BJ (cell line): ENCODE data around the gene TNIK. TPM values are rescaled to one million over a fixed set of nuclear protein-coding genes. Genes with fewer than 3 reads are reported as not detected.
A peak's percentile ranks its signal among the peaks of the same experiment; 100 is the strongest.
"Not testable (repeated sequence)": the region's sequence is repeated elsewhere in the genome, so short reads cannot be mapped to it uniquely, and the experiment has no call there.

Experiments
- CTCF ChIA-PET: fragments of 350-600 bp; formaldehyde crosslinking; extraction: SDS; loops from one replicate; lab custom pipeline; 2021; ENCODE audit warnings: antibody characterized with exemption, inconsistent platforms; lab: Yijun Ruan, JAX
- POLR2A ChIA-PET: fragments of 300-600 bp; sonication (Branson Sonifier 250); formaldehyde crosslinking; extraction: SDS; loops from one replicate; lab custom pipeline; 2021; ENCODE audit warnings: antibody characterized with exemption; lab: Charles Lee
- DNase-seq: peaks from one replicate; pipeline ENCODE4 v3.0.0-alpha.2; 2011; ENCODE audit warnings: low read depth
- H3K27me3 ChIP-seq: 2 replicates; pipeline ENCODE4 v1.6.0; 2011; ENCODE audit warnings: low read length; ENCODE audit not compliant: control insufficient read depth, insufficient read depth
- H3K36me3 ChIP-seq: 2 replicates; pipeline ENCODE4 v1.5.1; 2011; ENCODE audit warnings: low read length; ENCODE audit not compliant: control insufficient read depth, insufficient read depth
- H3K4me3 ChIP-seq: 2 replicates; pipeline ENCODE4 v1.5.1; 2011; ENCODE audit warnings: low read depth, mild to moderate bottlenecking, control low read depth, low read length
- polyA plus RNA-seq: library from polyadenylated mRNA; depleted of rRNA; stranded (reverse); fragments of >200 nt; gene quantifications from 2 replicates; pipeline ENCODE4 v1.2.3, GENCODE V29; 2011
- TF ChIP-seq, protein P1 (sequence below): IDR thresholded peaks from 2 replicates; pipeline ENCODE4 v1.5.1; 2011; ENCODE audit warnings: low read depth, mild to moderate bottlenecking, control low read depth, inconsistent platforms, low read length, moderate library complexity; ENCODE audit not compliant: insufficient read depth

The TNIK gene
- polyA plus RNA-seq, 1 experiment, result 2.1 TPM

DNA sequence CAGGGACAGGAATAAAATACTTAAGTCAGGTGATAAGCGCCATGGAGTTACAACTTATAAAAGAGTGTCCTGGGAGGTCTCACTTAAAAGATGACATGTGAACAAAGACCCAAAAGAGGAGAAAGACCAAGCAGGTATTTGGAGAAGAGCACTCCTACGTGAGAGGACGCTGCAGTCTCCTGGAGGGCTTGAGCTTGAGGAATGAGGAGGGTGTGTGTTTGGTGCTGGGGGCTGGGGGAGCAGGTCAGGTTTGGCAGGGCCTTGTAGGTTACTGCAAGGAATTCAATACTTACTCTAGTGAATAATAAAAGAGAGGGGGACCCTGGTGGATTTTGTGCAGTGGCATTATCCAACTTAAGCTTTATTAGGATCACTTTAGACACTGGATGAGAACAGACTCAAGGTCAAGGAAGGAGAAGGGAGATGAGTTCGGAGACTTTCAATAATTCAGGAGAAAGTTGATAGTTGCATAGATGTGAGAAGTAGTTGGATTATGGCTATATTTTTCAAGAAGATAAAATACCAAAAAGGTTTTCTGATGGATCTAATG is 32.4 kb downstream of the TNIK start:
- Histone ChIP-seq H3K36me3 (no peaks in the 10 kb centered on the region), H3K27me3 (no peaks in the 10 kb centered on the region), H3K4me3 (no peak overlapping the region)
- TF ChIP-seq, protein P1, sequence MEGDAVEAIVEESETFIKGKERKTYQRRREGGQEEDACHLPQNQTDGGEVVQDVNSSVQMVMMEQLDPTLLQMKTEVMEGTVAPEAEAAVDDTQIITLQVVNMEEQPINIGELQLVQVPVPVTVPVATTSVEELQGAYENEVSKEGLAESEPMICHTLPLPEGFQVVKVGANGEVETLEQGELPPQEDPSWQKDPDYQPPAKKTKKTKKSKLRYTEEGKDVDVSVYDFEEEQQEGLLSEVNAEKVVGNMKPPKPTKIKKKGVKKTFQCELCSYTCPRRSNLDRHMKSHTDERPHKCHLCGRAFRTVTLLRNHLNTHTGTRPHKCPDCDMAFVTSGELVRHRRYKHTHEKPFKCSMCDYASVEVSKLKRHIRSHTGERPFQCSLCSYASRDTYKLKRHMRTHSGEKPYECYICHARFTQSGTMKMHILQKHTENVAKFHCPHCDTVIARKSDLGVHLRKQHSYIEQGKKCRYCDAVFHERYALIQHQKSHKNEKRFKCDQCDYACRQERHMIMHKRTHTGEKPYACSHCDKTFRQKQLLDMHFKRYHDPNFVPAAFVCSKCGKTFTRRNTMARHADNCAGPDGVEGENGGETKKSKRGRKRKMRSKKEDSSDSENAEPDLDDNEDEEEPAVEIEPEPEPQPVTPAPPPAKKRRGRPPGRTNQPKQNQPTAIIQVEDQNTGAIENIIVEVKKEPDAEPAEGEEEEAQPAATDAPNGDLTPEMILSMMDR, result no peak
- DNase-seq, result no peak
- POLR2A ChIA-PET, result interaction anchor here (0.6 kb wide), 1 partner anchor 422 kb away, joined by 3 read pairs; no protein-coding TSS in a partner anchor
- CTCF ChIA-PET, result interaction anchor here (0.7 to 2.1 kb wide), 2 partner anchors 17 to 240 kb away, joined by 3 to 6 read pairs; no protein-coding TSS in a partner anchor

DNA sequence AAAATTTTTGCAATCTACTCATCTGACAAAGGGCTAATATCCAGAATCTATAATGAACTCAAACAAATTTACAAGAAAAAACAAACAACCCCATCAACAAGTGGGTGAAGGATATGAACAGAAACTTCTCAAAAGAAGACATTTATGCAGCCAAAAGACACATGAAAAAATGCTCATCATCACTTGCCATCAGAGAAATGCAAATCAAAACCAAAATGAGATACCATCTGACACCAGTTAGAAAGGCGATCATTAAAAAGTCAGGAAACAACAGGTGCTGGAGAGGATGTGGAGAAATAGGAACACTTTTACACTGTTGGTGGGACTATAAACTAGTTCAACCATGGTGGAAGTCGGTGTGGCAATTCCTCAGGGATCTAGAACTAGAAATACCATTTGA is 36.1 kb downstream of the TNIK start:
- POLR2A ChIA-PET, H3K36me3 ChIP-seq, H3K27me3 ChIP-seq, CTCF ChIA-PET, DNase-seq, H3K4me3 ChIP-seq: not testable (repeated sequence)

DNA sequence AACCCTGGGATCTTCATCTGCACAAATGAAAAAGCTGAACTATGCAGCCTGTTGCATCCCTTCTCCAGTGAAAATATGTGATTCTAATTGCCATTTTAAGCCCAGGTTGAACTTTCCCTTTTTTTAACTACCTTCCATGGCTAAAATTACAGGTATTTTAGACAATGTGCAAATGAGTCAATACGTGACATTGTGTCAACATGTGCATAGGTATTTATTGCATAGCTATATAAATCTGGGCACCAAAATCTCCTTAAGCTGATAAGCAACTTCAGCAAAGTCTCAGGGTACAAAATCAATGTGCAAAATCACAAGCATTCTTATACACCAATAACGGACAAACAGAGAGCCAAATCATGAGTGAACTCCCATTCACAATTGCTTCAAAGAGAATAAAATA is 37.4 kb downstream of the TNIK start:
- H3K36me3 ChIP-seq, H3K27me3 ChIP-seq, CTCF ChIA-PET, POLR2A ChIA-PET, DNase-seq, H3K4me3 ChIP-seq: not testable (repeated sequence)

DNA sequence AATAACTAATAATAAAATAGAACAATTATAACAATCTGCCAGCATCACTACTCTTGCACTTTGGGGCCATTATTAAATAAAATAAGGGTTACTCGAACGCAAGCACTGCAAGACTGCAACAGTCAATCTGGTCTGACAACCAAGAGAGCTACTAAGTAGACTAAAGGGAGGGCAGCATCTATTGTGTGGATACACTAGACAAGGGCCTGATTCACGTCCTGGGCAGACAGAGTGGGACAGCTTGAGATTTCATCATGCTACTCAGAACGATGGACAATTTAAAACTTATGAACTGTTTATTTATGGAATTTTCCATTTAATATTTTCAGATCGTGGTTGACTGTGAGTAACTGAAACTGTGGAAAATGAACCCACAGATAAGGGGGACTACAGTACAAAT is 39.5 kb downstream of the TNIK start:
- DNase-seq, result no peak
- TF ChIP-seq, protein P1, result no peak

DNA sequence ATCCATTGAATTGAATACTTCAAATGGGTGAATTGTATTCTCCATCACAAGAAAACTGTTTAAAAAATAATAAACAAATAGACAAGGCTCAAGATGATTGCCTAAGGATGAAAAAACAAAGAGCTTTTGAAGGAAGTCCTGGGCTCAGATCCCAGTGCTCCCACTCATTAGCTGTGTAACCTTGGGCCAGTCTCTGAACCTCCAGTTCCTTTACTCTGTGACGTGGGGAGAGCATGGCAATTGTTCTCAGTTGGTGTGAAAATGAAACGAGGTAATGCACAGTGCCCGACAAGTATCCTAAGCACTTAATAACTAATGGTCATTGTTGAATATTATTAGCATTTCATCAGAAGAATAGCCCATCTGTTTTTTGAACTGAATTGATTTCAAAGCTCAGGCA is 40.7 kb downstream of the TNIK start:
- ChIA-PET CTCF (interaction anchor here (1.6 kb wide), 1 partner anchor 11 kb away, joined by 5 read pairs; no protein-coding TSS in a partner anchor), POLR2A (no interaction called here)

More for the DNA sequence above, 39.5 kb downstream of the TNIK start:
- Histone ChIP-seq H3K36me3 (no peaks in the 10 kb centered on the region), H3K27me3 (no peaks in the 10 kb centered on the region), H3K4me3 (no peak overlapping the region)
- POLR2A ChIA-PET, result no interaction called here
- CTCF ChIA-PET, result interaction anchor here (0.6 kb wide), 1 partner anchor 751 kb away, joined by 3 read pairs; no protein-coding TSS in a partner anchor

DNA sequence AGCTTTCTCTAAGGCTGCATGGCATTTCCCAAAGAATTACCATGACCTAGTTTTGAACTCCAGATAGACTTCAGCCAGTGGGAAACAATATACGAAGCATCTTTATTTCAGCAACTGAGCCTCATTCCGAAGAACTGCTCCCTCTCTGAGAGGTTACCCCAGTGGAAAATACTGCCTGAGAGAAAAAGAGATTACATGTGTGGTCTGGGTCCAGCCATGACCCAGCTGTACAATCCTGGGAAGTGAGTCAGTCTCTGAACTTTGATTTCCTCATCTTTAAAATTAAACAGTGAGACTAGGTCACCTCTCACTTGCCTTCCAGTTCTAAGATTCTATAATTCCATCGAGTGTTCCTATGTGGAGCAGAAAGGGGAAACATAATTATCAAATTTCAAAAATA is 42.4 kb downstream of the TNIK start:
- peak; percentile 38 for DNase-seq
- no peaks in the 10 kb centered on the region for H3K36me3 ChIP-seq
- no peak overlapping the region for H3K4me3 ChIP-seq
- ChIA-PET CTCF (no interaction called here), POLR2A (interaction anchor here (0.7 kb wide), 1 partner anchor 15 kb away, joined by 3 read pairs; no protein-coding TSS in a partner anchor)
- H3K27me3 ChIP-seq, result no peaks in the 10 kb centered on the region
- TF ChIP-seq, protein P1, result no peak

More for the DNA sequence above, 40.7 kb downstream of the TNIK start:
- no peak overlapping the region for H3K4me3 ChIP-seq
- no peak for DNase-seq
- no peaks in the 10 kb centered on the region for H3K27me3 ChIP-seq
- TF ChIP-seq, protein P1, result no peak
- H3K36me3 ChIP-seq, result no peaks in the 10 kb centered on the region
